Lung microvascular endothelial cell (primary cell): ENCODE measurements around the gene YIPF2. TPM values are rescaled to one million over a fixed set of nuclear protein-coding genes. Genes with fewer than 3 reads are reported as not detected.
"Not testable (repeated sequence)": the region's sequence is repeated elsewhere in the genome, so short reads cannot be mapped to it uniquely, and the experiment has no call there.

Source experiments
- DNase-seq, 2 donors: peaks; one replicate each; pipeline versions ENCODE4 v3.0.0 to v3.0.0-alpha.2; 2010; ENCODE audit warnings: low read depth in 2 of 2
- total RNA-seq: library from RNA; depleted of rRNA; stranded (reverse); fragments of >200 nt; gene quantifications from 2 replicates; pipeline ENCODE4 v1.2.1, GENCODE V29; 2014

YIPF2 gene
- total RNA-seq, 1 donor from 2014 or later: 81.3 TPM

DNA sequence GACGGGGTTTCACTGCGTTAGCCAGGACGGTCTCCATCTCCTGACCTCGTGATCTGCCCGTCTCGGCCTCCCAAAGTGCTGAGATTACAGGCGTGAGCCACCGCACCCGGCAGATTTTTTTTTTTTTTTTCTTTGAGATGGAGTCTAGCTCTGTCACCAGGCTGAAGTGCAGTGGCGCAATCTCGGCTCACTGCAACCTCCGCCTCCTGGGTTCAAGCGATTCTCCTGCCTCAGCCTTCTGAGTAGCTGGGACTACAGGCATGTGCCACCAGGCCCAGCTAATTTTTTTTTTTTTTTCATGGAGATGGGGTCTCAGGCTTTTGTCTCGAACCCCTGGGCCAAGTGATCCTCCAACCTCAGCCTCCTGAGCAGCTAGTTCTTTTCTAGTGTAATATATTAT lies 13.2 kb upstream of the YIPF2 start:
- not testable (repeated sequence) for DNase-seq

DNA sequence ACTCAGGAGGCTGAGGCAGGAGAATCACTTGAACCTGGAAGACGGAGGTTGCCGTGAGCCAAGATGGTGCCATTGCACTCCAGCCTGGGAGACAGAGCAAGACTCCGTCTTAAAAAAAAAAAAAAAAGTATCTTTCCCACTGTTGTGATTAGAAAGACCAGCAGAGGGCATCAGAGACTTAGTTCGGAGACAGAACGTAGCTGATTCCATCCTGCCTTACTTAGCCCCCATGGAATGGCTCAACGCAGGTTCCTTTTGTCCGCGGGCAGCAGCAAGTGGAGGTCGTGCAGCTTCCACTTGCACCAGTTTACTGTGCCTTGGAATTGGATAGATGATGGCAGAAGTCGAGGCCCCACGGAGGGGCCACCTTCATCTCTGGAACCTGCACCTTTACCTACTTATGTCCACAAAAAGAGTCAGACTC lies 8.2 kb upstream of the YIPF2 start:
- peak; percentile 83 for DNase-seq

DNA sequence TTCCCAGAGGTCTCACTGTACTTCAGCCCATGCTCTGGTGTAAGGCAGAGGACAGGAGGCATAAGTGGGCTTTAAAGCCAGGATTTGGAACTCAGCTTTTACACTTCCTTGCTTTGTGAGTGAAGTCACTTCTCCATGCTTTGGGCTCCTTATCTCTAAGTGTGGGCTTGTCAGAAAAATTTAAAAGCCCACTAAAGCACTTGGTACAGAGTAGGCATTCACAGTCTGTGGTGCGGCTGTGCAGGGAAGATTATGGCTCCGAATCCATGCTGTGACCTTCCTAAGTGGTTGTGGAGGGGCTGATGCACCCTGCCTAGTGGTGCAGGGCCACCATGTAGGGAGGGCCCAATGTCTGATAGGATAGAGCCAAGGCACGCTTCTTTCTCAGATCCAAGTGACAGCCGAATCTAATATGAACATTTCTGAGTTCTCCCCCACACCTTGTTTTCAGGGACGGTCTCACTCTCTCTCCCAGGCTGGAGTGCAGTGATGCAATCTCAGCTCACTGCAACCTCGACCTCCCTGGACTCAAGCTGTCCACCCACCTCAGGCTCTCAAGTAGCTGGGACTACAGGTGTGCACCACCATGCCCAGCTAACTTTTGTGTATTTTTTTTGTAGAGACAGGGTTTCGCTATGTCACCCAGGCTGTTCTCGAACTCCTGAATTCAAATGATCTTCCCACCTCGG lies 7.1 kb upstream of the YIPF2 start:
- DNase-seq: no peak

DNA sequence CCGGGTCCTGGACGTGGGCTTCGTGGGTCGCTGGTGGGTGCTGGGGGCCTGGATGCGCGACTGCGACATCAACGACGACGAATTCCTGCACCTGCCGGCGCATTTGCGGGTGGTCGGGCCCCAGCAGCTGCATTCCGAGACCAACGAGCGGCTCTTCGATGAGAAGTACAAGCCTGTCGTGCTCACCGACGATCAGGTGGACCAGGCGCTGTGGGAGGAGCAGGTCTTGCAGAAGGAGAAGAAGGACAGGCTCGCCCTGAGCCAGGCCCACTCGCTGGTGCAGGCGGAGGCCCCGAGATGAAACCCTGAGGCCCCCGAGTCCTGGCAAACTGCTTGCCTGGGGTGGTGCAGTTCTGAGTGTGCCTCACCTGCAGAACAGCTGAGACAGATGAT lies 959 bp upstream of the YIPF2 start:
- no peak for DNase-seq

DNA sequence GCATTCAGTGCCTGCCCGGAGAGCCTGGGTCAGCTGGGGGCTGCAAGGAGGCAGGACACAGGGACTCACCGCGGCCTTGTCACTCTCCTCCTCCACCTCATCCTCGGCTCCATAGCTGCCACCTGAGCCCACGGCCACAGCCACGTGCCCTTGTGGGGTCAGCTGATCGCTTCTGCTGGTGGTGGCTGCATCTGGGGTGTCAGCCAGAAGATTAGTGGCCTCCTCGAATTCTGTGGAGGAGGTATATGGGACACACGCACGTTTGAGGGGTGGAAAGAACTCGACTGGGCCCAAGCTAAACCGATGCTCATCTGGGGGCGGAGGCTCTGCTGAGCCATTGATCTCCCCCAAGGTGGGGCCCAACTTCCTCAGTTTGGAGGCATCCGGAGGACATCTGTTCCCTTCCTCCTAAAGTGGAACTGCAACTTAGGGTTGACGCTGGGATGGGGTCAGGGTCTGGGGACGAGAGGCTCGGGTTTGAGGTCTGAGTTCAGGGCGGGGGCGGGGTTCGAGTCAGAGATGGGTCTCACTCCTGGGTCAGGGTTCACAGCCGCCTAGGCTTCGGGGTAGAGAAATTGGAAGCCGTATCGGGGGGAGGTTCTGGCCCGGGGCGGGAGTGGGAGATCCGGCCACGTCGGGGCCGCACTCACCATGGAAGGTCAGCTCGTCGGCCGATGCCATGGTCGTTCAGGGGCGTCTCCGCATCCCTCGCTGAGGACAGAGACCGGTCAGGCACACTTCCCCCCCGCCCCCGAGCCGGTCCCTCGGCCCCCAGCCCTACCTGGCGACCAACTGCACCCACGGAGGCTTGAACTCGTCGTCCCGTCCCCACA lies 493 bp downstream of the YIPF2 start:
- no peak for DNase-seq

DNA sequence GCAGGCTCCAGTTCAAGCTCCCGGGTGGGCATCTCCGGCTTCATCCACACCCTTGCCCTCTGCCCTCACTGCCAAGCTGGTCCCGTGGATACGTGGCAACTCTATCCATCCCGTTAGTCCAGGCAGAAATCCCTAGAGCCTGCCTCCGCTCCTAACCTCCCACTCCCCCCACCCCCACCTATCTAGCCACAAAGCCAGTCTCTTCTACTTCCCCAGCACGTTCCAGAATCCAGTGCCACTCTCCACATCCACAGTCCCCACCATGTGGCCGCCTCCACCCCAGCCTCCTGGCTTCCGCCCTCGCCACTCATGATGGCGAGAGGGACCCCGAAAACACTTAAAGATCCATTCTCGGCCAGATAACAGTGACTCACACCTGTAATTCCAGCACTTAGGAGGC lies 3.8 kb downstream of the YIPF2 start:
- DNase-seq: no peak

DNA sequence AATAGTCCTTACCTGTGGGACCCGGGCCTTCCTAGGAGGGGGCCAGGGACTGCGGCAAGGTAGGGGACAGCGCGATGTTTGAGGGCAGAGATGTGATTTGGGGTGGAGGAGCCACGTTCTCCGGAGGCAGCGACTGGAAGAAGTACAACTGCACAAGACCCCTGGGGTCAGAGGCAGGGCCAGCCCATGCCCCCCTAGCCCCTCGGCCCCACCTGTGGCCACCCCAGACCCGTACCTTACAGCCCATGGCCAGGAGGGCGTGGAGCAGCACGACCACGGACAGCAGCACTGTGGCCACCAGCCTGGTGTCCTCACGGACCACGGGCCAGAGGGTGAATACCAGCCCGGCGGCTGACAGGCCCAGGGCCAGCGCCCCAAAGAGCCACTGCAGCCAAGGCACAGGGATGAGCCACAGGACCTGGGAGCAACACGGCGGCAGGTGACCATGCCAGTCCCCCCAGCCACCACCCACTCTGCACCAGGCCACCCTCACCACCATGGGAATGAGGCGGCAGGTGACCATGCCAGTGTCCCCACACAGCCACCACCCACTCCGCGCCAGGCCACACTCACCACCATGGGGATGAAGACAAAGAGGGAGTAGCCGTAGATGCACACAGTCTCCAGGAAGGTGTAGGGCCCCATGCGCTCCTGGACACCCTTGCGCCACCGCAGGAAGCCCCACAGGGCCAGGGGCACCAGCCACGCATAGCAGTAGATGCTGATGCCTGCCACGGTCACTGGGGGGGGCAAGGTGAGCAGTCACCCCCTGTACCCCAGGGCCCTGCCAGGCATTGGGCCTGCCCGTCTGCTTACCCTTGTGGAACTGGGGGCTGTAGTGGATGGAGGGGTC lies 5.0 kb downstream of the YIPF2 start:
- no peak for DNase-seq

DNA sequence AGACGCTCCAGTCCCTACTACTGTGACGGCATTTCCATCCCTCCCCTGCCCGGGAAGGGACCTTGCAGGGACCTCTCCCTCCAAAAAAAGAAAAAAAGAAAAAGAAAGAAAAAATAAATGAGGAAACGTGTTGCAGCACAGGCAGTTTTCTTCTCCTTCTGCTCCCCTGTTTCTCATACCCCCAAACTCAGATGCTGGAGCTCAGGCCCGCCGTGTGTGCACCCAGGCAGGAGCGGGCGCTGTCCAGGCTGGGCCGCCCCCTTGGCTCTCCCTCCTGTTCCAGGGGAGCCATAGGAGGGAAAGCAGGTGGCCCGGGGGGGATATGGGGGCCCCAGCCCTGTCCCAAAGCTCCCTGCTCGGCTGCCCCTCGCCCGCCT lies 5.8 kb downstream of the YIPF2 start:
- DNase-seq: no peak

DNA sequence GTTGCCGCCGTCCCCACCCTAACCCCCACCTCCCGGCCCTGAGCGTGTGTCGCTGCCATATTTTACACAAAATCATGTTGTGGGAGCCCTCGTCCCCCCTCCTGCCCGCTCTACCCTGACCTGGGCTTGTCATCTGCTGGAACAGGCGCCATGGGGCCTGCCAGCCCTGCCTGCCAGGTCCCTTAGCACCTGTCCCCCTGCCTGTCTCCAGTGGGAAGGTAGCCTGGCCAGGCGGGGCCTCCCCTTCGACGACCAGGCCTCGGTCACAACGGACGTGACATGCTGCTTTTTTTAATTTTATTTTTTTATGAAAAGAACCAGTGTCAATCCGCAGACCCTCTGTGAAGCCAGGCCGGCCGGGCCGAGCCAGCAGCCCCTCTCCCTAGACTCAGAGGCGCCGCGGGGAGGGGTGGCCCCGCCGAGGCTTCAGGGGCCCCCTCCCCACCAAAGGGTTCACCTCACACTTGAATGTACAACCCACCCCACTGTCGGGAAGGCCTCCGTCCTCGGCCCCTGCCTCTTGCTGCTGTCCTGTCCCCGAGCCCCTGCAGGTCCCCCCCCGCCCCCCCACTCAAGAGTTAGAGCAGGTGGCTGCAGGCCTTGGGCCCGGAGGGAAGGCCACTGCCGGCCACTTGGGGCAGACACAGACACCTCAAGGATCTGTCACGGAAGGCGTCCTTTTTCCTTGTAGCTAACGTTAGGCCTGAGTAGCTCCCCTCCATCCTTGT lies 6.4 kb downstream of the YIPF2 start:
- no peak for DNase-seq

DNA sequence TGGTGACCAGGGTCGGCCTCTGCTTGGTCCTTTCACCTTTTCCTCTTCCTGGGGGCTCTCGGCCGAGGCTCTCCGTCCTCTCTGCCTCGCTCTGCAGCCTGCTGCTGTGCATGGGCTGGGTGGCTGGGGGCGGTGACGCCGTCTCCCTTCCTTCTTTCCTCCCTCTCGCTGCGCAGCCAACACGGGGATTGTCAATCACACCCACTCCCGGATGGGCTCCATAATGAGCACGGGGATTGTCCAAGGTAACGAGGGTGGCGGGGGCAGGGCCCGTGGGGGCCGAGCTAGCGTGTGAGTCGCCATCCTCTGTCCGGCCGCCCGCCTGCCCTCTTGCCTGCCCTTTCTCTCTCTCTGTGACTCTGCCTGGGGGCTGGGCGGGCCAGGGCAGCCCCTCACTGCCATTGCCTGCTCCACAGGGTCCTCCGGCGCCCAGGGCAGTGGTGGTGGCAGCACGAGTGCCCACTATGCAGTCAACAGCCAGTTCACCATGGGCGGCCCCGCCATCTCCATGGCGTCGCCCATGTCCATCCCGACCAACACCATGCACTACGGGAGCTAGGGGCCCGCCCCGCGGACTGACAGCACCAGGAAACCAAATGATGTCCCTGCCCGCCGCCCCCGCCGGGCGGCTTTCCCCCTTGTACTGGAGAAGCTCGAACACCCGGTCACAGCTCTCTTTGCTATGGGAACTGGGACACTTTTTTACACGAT lies 7.1 kb downstream of the YIPF2 start:
- no peak for DNase-seq

DNA sequence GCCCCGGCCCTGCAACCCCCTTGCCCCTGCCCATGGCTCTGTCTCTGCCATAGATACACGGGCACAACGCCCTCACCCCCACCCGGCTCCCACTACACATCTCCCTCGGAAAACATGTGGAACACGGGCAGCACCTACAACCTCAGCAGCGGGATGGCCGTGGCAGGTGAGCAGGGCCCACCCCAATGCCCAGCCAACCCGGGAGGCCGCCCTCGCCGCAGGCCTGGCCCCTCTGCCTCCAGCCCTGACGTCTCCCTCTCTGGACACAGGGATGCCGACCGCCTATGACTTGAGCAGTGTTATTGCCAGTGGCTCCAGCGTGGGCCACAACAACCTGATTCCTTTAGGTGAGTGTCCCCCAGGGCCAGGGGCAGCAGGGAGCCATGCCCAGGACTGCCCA lies 7.7 kb downstream of the YIPF2 start:
- no peak for DNase-seq

DNA sequence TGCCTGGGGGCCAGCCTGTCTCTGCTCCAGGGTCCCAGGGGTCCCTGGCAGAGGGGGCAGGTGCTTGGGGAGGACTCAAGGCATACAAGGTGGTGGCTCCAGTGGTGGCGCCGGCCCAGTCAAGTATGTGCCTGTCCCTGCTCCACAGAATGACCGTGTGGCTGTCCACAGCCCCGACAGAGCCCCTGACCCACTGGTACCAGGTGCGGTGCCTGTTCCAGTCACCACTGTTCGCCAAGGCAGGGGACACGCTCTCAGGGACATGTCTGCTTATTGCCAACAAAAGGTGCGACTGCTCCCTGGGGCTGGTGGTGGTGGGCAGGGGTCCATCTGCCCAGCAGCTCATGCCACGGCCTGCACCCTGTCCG lies 8.2 kb downstream of the YIPF2 start:
- no peak for DNase-seq

DNA sequence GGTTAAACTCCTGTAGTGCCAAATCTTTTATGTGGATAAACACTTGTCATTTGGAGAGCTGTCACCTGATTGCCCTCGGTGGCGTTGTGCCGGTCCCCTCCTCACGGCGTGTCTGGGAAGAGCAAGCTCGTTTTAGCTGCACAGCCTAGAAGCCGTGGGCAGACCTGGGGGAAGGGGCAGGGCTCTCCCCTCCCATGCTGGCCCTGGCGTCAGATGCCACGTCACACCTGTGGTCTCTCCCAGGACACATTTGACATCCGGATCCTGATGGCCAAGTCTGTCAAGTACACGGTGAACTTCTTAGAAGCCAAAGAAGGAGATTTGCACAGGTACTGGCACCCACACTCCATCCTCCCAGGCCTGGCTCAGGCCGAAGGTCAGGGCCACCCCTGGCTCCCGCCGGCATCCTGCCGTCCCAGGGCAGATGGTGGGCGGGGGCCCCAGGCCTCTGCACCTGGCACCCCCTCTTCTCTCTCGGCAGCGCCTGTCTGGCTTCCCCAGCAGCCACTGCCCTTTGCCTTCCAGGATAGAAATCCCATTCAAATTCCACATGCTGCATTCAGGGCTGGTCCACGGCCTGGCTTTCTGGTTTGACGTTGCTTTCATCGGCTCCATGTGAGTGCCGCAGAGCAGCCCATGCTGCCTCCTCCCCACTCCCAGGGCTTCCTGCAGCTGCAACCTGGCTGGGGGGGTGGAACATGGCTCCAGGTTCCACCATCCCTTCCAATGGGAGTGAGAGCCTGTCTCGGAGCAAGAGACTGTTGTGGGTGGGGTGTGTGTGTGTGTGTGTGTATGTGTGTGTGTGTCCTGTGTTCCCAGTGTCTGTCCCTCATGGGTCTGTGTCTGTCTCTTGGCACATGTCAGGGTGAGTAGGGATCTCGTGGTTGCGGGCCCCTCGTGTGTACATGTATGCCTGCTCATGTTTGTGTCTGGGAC lies 8.8 kb downstream of the YIPF2 start:
- DNase-seq: no peak

DNA sequence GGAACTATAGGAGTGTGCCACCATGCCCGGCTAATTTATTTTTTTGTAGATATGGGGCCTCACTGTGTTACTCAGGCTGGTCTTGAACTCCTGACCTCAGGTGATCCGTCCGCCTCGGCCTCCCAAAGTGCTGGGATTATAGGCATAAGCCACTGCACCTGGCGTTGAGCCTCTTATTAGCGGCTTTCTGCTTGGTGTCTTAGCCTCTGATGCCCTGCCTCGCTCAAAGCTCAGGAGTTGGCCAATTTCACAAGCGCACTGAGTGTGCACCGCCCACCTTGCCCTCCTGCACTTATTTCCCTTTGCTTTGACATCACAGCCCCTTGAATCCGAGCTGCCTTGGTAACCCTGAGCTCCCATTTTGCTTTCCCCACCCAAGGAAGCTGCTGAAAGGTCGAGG lies 10.1 kb downstream of the YIPF2 start:
- no peak for DNase-seq

DNA sequence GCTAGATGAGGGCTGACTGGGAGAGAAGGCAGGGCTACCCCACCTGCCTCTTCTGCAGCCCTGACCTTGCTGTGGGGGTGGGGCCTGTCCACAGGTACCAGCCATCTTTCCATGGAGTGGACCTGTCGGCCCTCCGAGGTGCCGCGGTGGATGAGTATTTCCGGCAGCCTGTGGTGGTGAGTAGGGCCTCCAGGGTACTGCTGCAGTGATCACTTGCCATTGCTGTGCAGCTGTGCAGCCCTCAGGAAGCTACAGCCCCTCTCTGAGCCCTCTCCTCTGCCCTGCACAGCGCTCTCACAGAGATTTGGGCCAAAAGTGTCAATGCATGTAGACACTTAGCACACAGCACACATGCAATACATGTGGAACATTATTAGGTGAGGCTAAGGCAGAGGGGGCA lies 11.8 kb downstream of the YIPF2 start:
- DNase-seq: no peak

DNA sequence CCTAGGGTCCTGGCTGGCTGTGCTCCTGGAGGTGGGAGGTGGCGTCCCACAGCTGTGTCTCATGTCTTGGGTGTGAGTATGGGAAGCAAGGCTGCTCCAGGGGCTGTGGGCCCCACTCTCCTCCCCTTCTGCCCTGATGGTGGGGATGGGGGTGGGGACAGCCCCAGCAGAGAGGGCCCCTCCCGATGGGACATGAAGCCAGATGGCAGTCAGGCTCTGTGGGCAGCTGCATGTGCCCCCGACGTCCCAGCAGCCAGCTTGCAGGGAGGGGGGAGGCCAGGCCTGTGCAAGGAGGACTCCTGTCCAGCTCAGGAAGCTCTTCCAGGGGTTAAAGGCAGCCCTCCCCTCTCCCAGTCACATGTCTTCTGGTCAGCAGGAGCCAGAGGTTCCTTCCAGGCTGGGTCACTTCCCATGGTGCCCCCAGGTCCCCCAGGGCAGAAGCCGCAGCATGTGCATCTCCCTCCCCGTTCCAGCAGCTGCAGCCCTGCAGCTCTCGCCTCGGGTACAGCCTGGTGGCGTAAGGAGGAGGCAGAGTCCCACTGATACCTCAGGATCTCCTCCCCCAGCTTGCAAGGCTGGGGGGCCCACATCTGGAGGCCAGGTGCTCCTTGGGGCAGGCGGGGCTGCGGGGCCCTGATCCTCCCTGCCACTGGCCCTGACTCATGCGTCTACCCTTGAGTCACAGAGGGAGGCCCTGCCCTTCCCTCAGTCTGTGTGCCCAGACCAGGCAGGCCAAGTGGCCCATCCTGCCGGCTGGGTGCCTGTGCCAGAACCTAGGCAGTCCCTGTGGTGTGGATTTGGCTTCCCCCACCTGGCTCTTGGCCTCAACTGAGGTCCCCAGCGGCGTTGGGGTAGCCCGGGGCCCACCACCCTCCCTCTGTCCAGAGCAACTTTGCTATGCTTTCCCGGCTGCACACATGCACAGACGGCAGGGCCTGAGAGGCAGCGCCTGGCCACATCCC lies 13.0 kb downstream of the YIPF2 start:
- DNase-seq: peak in 1 of 2 donors; percentile 65

DNA sequence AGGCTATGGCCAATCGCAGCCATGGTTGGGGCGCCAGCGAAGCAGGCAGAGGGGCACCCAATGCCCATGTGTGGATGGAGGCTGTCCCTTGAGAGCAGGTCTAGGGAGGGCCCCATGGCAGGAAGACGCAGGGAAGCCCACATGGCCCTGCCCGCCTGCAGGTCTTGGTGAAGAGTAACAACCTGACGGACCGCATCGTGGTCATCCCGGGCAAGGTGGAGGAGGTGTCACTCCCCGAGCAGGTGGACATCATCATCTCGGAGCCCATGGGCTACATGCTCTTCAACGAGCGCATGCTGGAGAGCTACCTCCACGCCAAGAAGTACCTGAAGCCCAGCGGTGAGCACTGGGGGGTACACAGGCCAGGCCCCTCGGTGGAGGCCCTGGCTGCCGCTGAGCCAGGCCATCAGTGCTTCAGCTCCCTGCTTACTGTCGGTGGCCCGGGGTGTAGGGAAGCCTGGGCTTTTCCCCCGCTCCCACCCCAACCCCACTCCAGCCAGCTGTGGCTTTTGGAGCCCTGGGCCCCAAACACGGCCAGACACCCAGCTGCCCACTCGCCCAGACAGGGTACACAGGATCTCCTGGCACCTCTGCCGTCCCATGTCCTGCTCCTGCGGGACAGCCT lies 14.6 kb downstream of the YIPF2 start:
- no peak for DNase-seq

DNA sequence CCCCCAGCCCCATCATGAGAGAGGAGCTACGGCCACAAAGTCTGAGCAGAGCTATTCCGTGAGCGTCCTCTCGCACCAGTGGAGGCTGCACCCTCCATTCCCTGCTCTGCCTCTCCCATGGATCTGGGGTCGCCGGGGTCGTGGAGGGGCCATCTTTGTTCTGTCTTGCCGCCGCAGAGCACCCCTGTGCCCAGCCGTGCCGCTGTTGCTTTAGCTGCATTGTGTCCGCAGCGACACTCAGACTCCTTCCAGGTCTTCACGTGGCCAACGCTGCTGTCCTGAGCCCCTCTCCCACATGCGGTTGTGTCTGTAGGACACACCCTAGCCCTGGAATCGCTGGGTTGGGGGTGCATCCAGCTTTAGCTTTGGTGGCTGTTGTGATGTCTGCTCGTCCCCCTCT lies 15.8 kb downstream of the YIPF2 start:
- DNase-seq: no peak
